Fibroblast of lung (primary cell): ENCODE results near the gene RUNX2.

Source experiments
- CTCF ChIP-seq, 2 donors: IDR thresholded peaks in 1 of 2; conservative IDR thresholded peaks in 1 of 2; 1 replicate in 1 of 2; 2 replicates in 1 of 2; pipeline ENCODE4 v1.5.1; 2011 to 2012; ENCODE audit warnings: low read length in 2 of 2, control low read depth in 1 of 2, inconsistent platforms in 1 of 2, low read depth in 1 of 2, mild to moderate bottlenecking in 1 of 2
- EZH2 ChIP-seq: IDR thresholded peaks from 2 replicates; pipeline ENCODE4 v1.5.1; 2012; ENCODE audit warnings: low read length, control low read depth, mild to moderate bottlenecking; ENCODE audit errors: missing control alignments

- no peak for TF ChIP-seq CTCF (conservative IDR thresholded peaks at IDR 0.05 in 1 of 2, IDR thresholded peaks at IDR 0.05 in 1 of 2; ENCODE audit: low read depth in 1 of 2, low read length in 2 of 2)
- no peak for TF ChIP-seq EZH2
These were observed 381.7 kb downstream of the RUNX2 start for GRCh38 chr6:45709781-45710220.
